Ovary (tissue), 9 donors: ENCODE data around the gene TMEM14C. TPM values are rescaled to one million over a fixed set of nuclear protein-coding genes. Genes with fewer than 3 reads are reported as not detected.
"Not testable (repeated sequence)": the region's sequence is repeated elsewhere in the genome, so short reads cannot be mapped to it uniquely, and the experiment has no call there.

ENCODE experiments used
- DNase-seq, 5 donors: peaks; one replicate each; pipeline ENCODE4 v3.0.0-alpha.2; 2019 to 2020
- H3K27ac ChIP-seq, 2 donors: fragments of 200-600 bp; one replicate each; pipeline versions ENCODE4 v1.5.1 to v1.8.0; 2019 to 2022
- H3K27me3 ChIP-seq: fragments of 200-600 bp; one replicate; pipeline ENCODE4 v1.8.0; 2022
- H3K36me3 ChIP-seq: fragments of 200-600 bp; sonication (generic); one replicate; pipeline ENCODE4 v1.5.1; 2019
- H3K4me1 ChIP-seq: one replicate; pipeline ENCODE4 v1.8.1; 2013; ENCODE audit warnings: mild to moderate bottlenecking, moderate library complexity; ENCODE audit not compliant: insufficient read depth
- H3K4me3 ChIP-seq: fragments of 200-600 bp; sonication (generic); one replicate; pipeline ENCODE4 v1.5.1; 2017
- H3K9me3 ChIP-seq, 2 donors: fragments of 200-600 bp in 1 of 2; sonication (generic) in 1 of 2; one replicate each; pipeline versions ENCODE4 v1.5.1 to v1.8.1; 2013 to 2019; ENCODE audit warnings: mild to moderate bottlenecking in 1 of 2, moderate library complexity in 1 of 2
- CTCF ChIP-seq, 3 donors: fragments of 450-650 bp in 2 of 3; fragments of 200-600 bp in 1 of 3; IDR thresholded peaks; one replicate each; pipeline versions ENCODE4 v1.5.1 to v1.8.0; 2016 to 2022; ENCODE audit warnings: antibody characterized with exemption in 3 of 3, mild to moderate bottlenecking in 1 of 3
- EP300 ChIP-seq: sonication (generic); formaldehyde crosslinking; IDR thresholded peaks from one replicate; pipeline ENCODE4 v1.6.1; 2017; ENCODE audit warnings: antibody characterized with exemption
- POLR2A ChIP-seq: fragments of 450-650 bp; IDR thresholded peaks from one replicate; pipeline ENCODE4 v1.6.1; 2017; ENCODE audit warnings: antibody characterized with exemption, mild to moderate bottlenecking, moderate library complexity
- WGBS, 3 donors: extraction: QIAGEN DNeasy Blood & Tissue Kit in 1 of 3; methylation state at CpG; one replicate each; pipeline versions ENCODE4 v1.1.5 to v1.1.7; 2013 to 2017; 5-methylcytosine and 5-hydroxymethylcytosine counted together
- intact Hi-C, 4 donors: fragments of 100-400 bp; cut with DNase I; formaldehyde crosslinking; loops; one replicate each; pipeline versions ENCODE4 v1.11.0 to v1.15.1; 2022 to 2023
- polyA plus RNA-seq, 2 donors: library from polyadenylated mRNA; stranded (reverse); fragments of 200-250 nt in 1 of 2; fragments of 350-450 nt in 1 of 2; fragmentation: Illumina TruSeq in 1 of 2; extraction: RNeasy Lipid Tissue Mini Kit (QIAGEN cat#74804) in 1 of 2; gene quantifications; one replicate each; pipeline ENCODE4 v1.2.3, GENCODE V29; 2013 to 2014
- total RNA-seq, 7 donors: library from RNA; depleted of rRNA in 2 of 7; stranded (reverse); fragments of >200 nt in 2 of 7; fragmentation: NEBNext Ultra II Directional in 3 of 7; extraction: Animal tissue kit (Norgen Biotek cat#: 25700) in 3 of 7; gene quantifications; one replicate each; pipeline versions ENCODE4 v1.1.0 to v1.2.4, GENCODE V29; 2016 to 2023
- donor health status: DM: no; HTN: no; CAD: no; lungs with moderate emphysema.
- donor health status: DM: no; HTN: no; CAD: no.
- donor health status: Bipolar disorder and iron deficiency.
- donor health status: DM: yes; HTN: yes; CAD: no.
- donor health status: DM: no; HTN: no; CAD: no.
- donor health status: DM: yes; HTN: yes; CAD: no.

Gene TMEM14C
- total and polyA plus RNA-seq, 9 donors: 92.8 to 207 (median 101) TPM

GRCh38 chr6:10740061-10740460, 17.2 kb downstream of the TMEM14C start:
- Histone ChIP-seq H3K27me3 (no peaks in the 10 kb centered on the region), H3K27ac (no peak overlapping the region), H3K4me3 (no peak overlapping the region), H3K4me1 (no peaks in the 10 kb centered on the region), H3K9me3 (no peaks in the 10 kb centered on the region), H3K36me3 (no peaks in the 10 kb centered on the region)
- DNase-seq: no peak
- intact Hi-C loops: loop anchor here in 1 of 4 donors (10.0 kb wide), 1 partner anchor 45 kb away; the partner anchor contains the start of genes C6orf52 and PAK1IP1
- TF ChIP-seq CTCF (IDR thresholded peaks at IDR 0.05): no peak
- TF ChIP-seq EP300: no peak
- TF ChIP-seq POLR2A: no peak

GRCh38 chr6:10741643-10742042, 18.8 kb downstream of the TMEM14C start:
- not testable (repeated sequence) for H3K4me1 ChIP-seq, H3K27me3 ChIP-seq, H3K36me3 ChIP-seq, H3K27ac ChIP-seq, DNase-seq, H3K4me3 ChIP-seq, H3K9me3 ChIP-seq
- WGBS, 3 donors: 79 to 81% (median 81%) methylated on average over 4 of the region's 4 CpGs
- intact Hi-C loops: loop anchor here in 1 of 4 donors (10.0 kb wide), 1 partner anchor 47 kb away; the partner anchor contains the start of genes C6orf52 and PAK1IP1

GRCh38 chr6:10742251-10742650, 19.4 kb downstream of the TMEM14C start:
- no peaks in the 10 kb centered on the region for H3K27me3 ChIP-seq
- H3K4me3 ChIP-seq: no peak overlapping the region
- intact Hi-C loops: loop anchor here in 1 of 4 donors (10.0 kb wide), 1 partner anchor 47 kb away; the partner anchor contains the start of genes C6orf52 and PAK1IP1
- no peaks in the 10 kb centered on the region for H3K4me1 ChIP-seq
- no peak overlapping the region for H3K27ac ChIP-seq
- H3K9me3 ChIP-seq: no peaks in the 10 kb centered on the region
- WGBS, 3 donors: 90 to 94% (median 92%) methylated on average over 12 of the region's 12 CpGs
- DNase-seq: no peak
- TF ChIP-seq EP300: no peak
- no peak for TF ChIP-seq POLR2A
- no peak for TF ChIP-seq CTCF (IDR thresholded peaks at IDR 0.05)
- no peaks in the 10 kb centered on the region for H3K36me3 ChIP-seq

- H3K36me3 ChIP-seq: no peaks in the 10 kb centered on the region
- H3K27ac ChIP-seq: no peak overlapping the region
- DNase-seq: no peak
- H3K27me3 ChIP-seq: no peaks in the 10 kb centered on the region
- H3K4me3 ChIP-seq: no peak overlapping the region
- 79 to 88% (median 86%) methylated on average over 6 of the region's 6 CpGs for WGBS, 3 donors
- no peaks in the 10 kb centered on the region for H3K9me3 ChIP-seq
- H3K4me1 ChIP-seq: no peaks in the 10 kb centered on the region
- intact Hi-C loops: loop anchor here in 1 of 4 donors (10.0 kb wide), 1 partner anchor 49 kb away; the partner anchor contains the start of genes C6orf52 and PAK1IP1
- TF ChIP-seq POLR2A (no peak), CTCF (IDR thresholded peaks at IDR 0.05) (no peak), EP300 (no peak)
Measured at GRCh38 chr6:10743515-10743914, 20.6 kb downstream of the TMEM14C start.

GRCh38 chr6:10745116-10745515, 22.2 kb downstream of the TMEM14C start:
- no peak for TF ChIP-seq CTCF (IDR thresholded peaks at IDR 0.05)
- no peak for TF ChIP-seq EP300
- no peak for TF ChIP-seq POLR2A
- no peak overlapping the region for H3K27ac ChIP-seq
- H3K27me3 ChIP-seq: no peaks in the 10 kb centered on the region
- intact Hi-C loops: loop anchor here in 1 of 4 donors (10.0 kb wide), 1 partner anchor 50 kb away; the partner anchor contains the start of genes C6orf52 and PAK1IP1
- no peaks in the 10 kb centered on the region for H3K9me3 ChIP-seq
- H3K36me3 ChIP-seq: no peaks in the 10 kb centered on the region
- DNase-seq: no peak
- H3K4me1 ChIP-seq: peaks cover 3% of the 10 kb centered on the region
- no peak overlapping the region for H3K4me3 ChIP-seq
- WGBS, 3 donors: 75 to 86% (median 79%) methylated on average over 5 of the region's 5 CpGs
